WTC11 (cell line): ENCODE measurements around the gene ZNF438. TPM values are rescaled to one million over a fixed set of nuclear protein-coding genes. Genes with fewer than 3 reads are reported as not detected.

Experiments used
- ATAC-seq: fragments of 200-7000 bp; cut with Tn5 transposase; 2 replicates; pipeline ENCODE4 v1.10.0; 2021; ENCODE audit warnings: mild to moderate bottlenecking, moderate library complexity
- CTCF ChIA-PET: fragments of 300-600 bp; sonication (Branson Sonifier 250); formaldehyde crosslinking; loops from one replicate; lab custom pipeline; 2021; ENCODE audit warnings: antibody characterized with exemption; lab: Charles Lee
- POLR2A ChIA-PET: fragments of 350-600 bp; sonication (Branson Sonifier 250); formaldehyde crosslinking; loops from one replicate; lab custom pipeline; 2021; ENCODE audit warnings: antibody characterized with exemption; lab: Charles Lee
- DNase-seq: peaks from one replicate; pipeline ENCODE4 v3.0.0; 2021; ENCODE audit warnings: low spot score
- H3K27ac Mint-ChIP-seq: 2 replicates; pipeline ENCODE4 v1.8.0; 2021; ENCODE audit warnings: mixed read lengths
- H3K27me3 Mint-ChIP-seq: 2 replicates; pipeline ENCODE4 v1.8.0; 2021; ENCODE audit warnings: low read depth, mild to moderate bottlenecking, moderate library complexity, mixed read lengths
- H3K36me3 Mint-ChIP-seq: 2 replicates; pipeline ENCODE4 v1.8.0; 2021; ENCODE audit warnings: mixed read lengths
- H3K4me1 Mint-ChIP-seq: 2 replicates; pipeline ENCODE4 v1.8.0; 2022; ENCODE audit warnings: mixed read lengths
- H3K4me3 Mint-ChIP-seq: 2 replicates; pipeline ENCODE4 v1.8.0; 2021; ENCODE audit warnings: mild to moderate bottlenecking, moderate library complexity, mixed read lengths
- H3K9me3 Mint-ChIP-seq: 2 replicates; pipeline ENCODE4 v1.8.0; 2021; ENCODE audit warnings: mixed read lengths
- ATF1 ChIP-seq: sonication (generic); formaldehyde crosslinking; IDR thresholded peaks from 2 replicates; pipeline ENCODE4 v1.8.1; 2023; ENCODE audit warnings: mild to moderate bottlenecking, moderate library complexity, missing genetic modification reagents
- ATF2 ChIP-seq: sonication (generic); formaldehyde crosslinking; IDR thresholded peaks from 2 replicates; pipeline ENCODE4 v1.8.1; 2022; ENCODE audit warnings: low read depth, missing genetic modification reagents, borderline replicate concordance
- E2F5 ChIP-seq: sonication (generic); formaldehyde crosslinking; IDR thresholded peaks from 2 replicates; pipeline ENCODE4 v1.8.1; 2022; ENCODE audit warnings: mild to moderate bottlenecking, moderate library complexity, missing genetic modification reagents
- FOXJ3 ChIP-seq: sonication (generic); formaldehyde crosslinking; IDR thresholded peaks from 2 replicates; pipeline ENCODE4 v1.9.0; 2021; ENCODE audit warnings: missing genetic modification reagents, mild to moderate bottlenecking, borderline replicate concordance
- JAZF1 ChIP-seq: fragments of 250-450 bp; sonication (Bioruptor Pico); IDR thresholded peaks from 2 replicates; pipeline ENCODE4 v1.9.0; 2021; ENCODE audit warnings: moderate library complexity, mild to moderate bottlenecking, inconsistent platforms
- NFATC4 ChIP-seq: fragments of 250-450 bp; sonication (Bioruptor Pico); IDR thresholded peaks from 2 replicates; pipeline ENCODE4 v1.9.0; 2021; ENCODE audit warnings: mild to moderate bottlenecking
- NFE2L1 ChIP-seq: sonication (generic); formaldehyde crosslinking; IDR thresholded peaks from 2 replicates; pipeline ENCODE4 v1.8.1; 2023; ENCODE audit warnings: missing genetic modification reagents
- NFYB ChIP-seq: sonication (generic); formaldehyde crosslinking; conservative IDR thresholded peaks from 2 replicates; pipeline ENCODE4 v1.8.0; 2022; ENCODE audit warnings: low read depth, missing genetic modification reagents
- NR1H2 ChIP-seq: sonication (generic); formaldehyde crosslinking; IDR thresholded peaks from 2 replicates; pipeline ENCODE4 v1.9.0; 2021; ENCODE audit warnings: mild to moderate bottlenecking, moderate library complexity, missing genetic modification reagents
- PRRX2 ChIP-seq: fragments of 250-450 bp; sonication (Bioruptor Pico); IDR thresholded peaks from 2 replicates; pipeline ENCODE4 v1.8.0; 2021; ENCODE audit warnings: mild to moderate bottlenecking
- SMAD3 ChIP-seq: sonication (generic); formaldehyde crosslinking; IDR thresholded peaks from 2 replicates; pipeline ENCODE4 v1.8.0; 2022; ENCODE audit warnings: missing genetic modification reagents, mild to moderate bottlenecking, borderline replicate concordance
- TEAD4 ChIP-seq: sonication (generic); formaldehyde crosslinking; IDR thresholded peaks from 2 replicates; pipeline ENCODE4 v1.8.0; 2022; ENCODE audit warnings: mild to moderate bottlenecking, missing genetic modification reagents
- USF1 ChIP-seq: sonication (generic); formaldehyde crosslinking; IDR thresholded peaks from 2 replicates; pipeline ENCODE4 v1.8.0; 2022; ENCODE audit warnings: mild to moderate bottlenecking, missing genetic modification reagents
- ZNF232 ChIP-seq: sonication (generic); formaldehyde crosslinking; IDR thresholded peaks from 2 replicates; pipeline ENCODE4 v1.8.0; 2022; ENCODE audit warnings: mild to moderate bottlenecking, missing genetic modification reagents
- ZNF317 ChIP-seq: sonication (generic); formaldehyde crosslinking; IDR thresholded peaks from 2 replicates; pipeline ENCODE4 v1.8.1; 2023; ENCODE audit warnings: low read depth, mild to moderate bottlenecking, moderate library complexity, missing genetic modification reagents, borderline replicate concordance
- ZNF396 ChIP-seq: fragments of 250-450 bp; sonication (Bioruptor Pico); IDR thresholded peaks from 2 replicates; pipeline ENCODE4 v1.8.0; 2021; ENCODE audit warnings: mild to moderate bottlenecking, moderate library complexity, borderline replicate concordance
- total RNA-seq: library from RNA; stranded (reverse); gene quantifications from 3 replicates; pipeline ENCODE4 v1.2.3, GENCODE V29; 2021
- TF ChIP-seq, protein P1 (sequence below): fragments of 200-600 bp; IDR thresholded peaks from 2 replicates; pipeline ENCODE4 v1.8.0; 2022; ENCODE audit warnings: antibody characterized with exemption
- TF ChIP-seq, protein P2 (sequence below): fragments of 250-450 bp; sonication (Bioruptor Pico); IDR thresholded peaks from 2 replicates; pipeline ENCODE4 v1.9.0; 2021; ENCODE audit warnings: moderate library complexity, mild to moderate bottlenecking, inconsistent platforms, borderline replicate concordance
- TF ChIP-seq, protein P3 (sequence below): sonication (generic); formaldehyde crosslinking; IDR thresholded peaks from 2 replicates; pipeline ENCODE4 v1.8.0; 2022; ENCODE audit warnings: mild to moderate bottlenecking, missing genetic modification reagents
- TF ChIP-seq, protein P4 (sequence below): sonication (generic); formaldehyde crosslinking; IDR thresholded peaks from 2 replicates; pipeline ENCODE4 v1.8.1; 2022; ENCODE audit warnings: missing genetic modification reagents, borderline replicate concordance

The ZNF438 gene
- total RNA-seq, 1 experiment from 2014 or later = 1.9 TPM

DNA sequence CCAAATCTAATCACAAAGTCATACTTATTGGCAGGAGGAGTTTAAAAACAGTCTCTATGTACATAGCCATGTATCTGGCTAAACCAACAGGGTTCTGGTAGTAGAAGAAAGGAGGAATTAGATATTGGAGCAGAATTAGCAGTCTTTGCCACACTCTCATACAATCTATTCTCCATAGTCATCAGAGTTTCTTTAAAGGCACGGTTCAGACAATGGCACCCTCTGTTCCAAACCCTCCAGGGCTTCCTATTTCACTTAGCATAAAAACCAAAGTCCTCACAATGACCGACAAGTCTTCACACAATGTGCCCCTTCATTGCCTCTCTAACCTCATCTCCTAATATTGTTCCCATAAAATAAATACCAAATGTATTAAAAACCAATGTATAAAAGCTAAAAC, 12.7 kb downstream of the ZNF438 start:
- Mint-ChIP-seq H3K4me1 (peaks cover 22% of the 10 kb centered on the region), H3K27ac (no peak overlapping the region; the same call in 1 of the 2 replicates), H3K27me3 (no peaks in the 10 kb centered on the region), H3K9me3 (no peaks in the 10 kb centered on the region), H3K36me3 (no peaks in the 10 kb centered on the region), H3K4me3 (no peak overlapping the region)
- CTCF ChIA-PET = interaction anchor here (1.7 kb wide), 1 partner anchor 13 kb away, joined by 6 read pairs; the partner anchor contains the start of gene ZNF438
- POLR2A ChIA-PET = no interaction called here
- TF ChIP-seq JAZF1 (CRISPR knock-in tag) (no peak), NR1H2 (CRISPR knock-in tag) (no peak), ZNF396 (CRISPR knock-in tag) (no peak), NFE2L1 (CRISPR knock-in tag) (no peak), ZNF317 (no peak), ZNF232 (no peak)
- TF ChIP-seq, protein P1, sequence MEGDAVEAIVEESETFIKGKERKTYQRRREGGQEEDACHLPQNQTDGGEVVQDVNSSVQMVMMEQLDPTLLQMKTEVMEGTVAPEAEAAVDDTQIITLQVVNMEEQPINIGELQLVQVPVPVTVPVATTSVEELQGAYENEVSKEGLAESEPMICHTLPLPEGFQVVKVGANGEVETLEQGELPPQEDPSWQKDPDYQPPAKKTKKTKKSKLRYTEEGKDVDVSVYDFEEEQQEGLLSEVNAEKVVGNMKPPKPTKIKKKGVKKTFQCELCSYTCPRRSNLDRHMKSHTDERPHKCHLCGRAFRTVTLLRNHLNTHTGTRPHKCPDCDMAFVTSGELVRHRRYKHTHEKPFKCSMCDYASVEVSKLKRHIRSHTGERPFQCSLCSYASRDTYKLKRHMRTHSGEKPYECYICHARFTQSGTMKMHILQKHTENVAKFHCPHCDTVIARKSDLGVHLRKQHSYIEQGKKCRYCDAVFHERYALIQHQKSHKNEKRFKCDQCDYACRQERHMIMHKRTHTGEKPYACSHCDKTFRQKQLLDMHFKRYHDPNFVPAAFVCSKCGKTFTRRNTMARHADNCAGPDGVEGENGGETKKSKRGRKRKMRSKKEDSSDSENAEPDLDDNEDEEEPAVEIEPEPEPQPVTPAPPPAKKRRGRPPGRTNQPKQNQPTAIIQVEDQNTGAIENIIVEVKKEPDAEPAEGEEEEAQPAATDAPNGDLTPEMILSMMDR = no peak
- DNase-seq (no peak), ATAC-seq (0 out of 2 replicates have a peak, but pooled peaks have one; percentile 28)

DNA sequence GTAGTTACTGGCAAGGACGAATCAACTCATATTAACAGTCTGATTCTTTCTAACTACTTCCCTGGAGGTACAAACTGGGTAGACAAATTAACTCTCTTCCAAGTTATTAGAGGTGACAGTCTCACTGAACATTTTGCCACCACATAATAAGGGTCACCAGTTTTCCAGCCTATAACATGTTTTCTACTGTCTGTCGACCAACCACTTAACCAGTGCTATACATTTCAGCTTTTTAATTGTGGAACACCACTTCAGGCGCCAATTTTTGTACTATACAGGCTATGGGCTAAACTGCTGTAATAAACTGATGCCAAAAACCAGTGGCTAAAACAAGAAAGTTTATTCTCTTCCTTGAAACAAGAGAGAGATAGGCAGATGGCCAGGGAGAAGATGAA, 13.3 kb downstream of the ZNF438 start:
- H3K4me3 Mint-ChIP-seq = no peak overlapping the region
- H3K27me3 Mint-ChIP-seq = no peaks in the 10 kb centered on the region
- ChIA-PET POLR2A (no interaction called here), CTCF (no interaction called here)
- no peak for DNase-seq
- no peaks in the 10 kb centered on the region for H3K36me3 Mint-ChIP-seq
- ATAC-seq = no peak
- H3K9me3 Mint-ChIP-seq = no peaks in the 10 kb centered on the region
- H3K4me1 Mint-ChIP-seq = peaks cover 22% of the 10 kb centered on the region
- no peak for TF ChIP-seq FOXJ3
- no peak for TF ChIP-seq NFATC4 (CRISPR knock-in tag)
- TF ChIP-seq, protein P2, sequence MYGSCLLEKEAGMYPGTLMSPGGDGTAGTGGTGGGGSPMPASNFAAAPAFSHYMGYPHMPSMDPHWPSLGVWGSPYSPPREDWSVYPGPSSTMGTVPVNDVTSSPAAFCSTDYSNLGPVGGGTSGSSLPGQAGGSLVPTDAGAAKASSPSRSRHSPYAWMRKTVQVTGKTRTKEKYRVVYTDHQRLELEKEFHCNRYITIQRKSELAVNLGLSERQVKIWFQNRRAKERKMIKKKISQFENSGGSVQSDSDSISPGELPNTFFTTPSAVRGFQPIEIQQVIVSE = no peak
- TF ChIP-seq SMAD3 = no peak
- TF ChIP-seq E2F5 = no peak
- no peak for TF ChIP-seq ATF1
- TF ChIP-seq, protein P3, sequence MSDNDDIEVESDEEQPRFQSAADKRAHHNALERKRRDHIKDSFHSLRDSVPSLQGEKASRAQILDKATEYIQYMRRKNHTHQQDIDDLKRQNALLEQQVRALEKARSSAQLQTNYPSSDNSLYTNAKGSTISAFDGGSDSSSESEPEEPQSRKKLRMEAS = no peak
- TF ChIP-seq ATF2 = no peak
- TF ChIP-seq NFYB (CRISPR knock-in tag) = no peak
- TF ChIP-seq USF1 (CRISPR knock-in tag) = no peak
- no peak for TF ChIP-seq PRRX2 (CRISPR knock-in tag)
- TF ChIP-seq, protein P4, sequence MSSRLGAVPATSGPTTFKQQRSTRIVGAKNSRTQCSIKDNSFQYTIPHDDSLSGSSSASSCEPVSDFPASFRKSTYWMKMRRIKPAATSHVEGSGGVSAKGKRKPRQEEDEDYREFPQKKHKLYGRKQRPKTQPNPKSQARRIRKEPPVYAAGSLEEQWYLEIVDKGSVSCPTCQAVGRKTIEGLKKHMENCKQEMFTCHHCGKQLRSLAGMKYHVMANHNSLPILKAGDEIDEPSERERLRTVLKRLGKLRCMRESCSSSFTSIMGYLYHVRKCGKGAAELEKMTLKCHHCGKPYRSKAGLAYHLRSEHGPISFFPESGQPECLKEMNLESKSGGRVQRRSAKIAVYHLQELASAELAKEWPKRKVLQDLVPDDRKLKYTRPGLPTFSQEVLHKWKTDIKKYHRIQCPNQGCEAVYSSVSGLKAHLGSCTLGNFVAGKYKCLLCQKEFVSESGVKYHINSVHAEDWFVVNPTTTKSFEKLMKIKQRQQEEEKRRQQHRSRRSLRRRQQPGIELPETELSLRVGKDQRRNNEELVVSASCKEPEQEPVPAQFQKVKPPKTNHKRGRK (CRISPR knock-in tag) = no peak
- TF ChIP-seq TEAD4 (CRISPR knock-in tag) = no peak
- no peak overlapping the region for H3K27ac Mint-ChIP-seq
